ENCODE data around the gene TMEM9B.
"Not testable (repeated sequence)": the region's sequence is repeated elsewhere in the genome, so short reads cannot be mapped to it uniquely, and the experiment has no call there.

TMEM9B gene

DNA sequence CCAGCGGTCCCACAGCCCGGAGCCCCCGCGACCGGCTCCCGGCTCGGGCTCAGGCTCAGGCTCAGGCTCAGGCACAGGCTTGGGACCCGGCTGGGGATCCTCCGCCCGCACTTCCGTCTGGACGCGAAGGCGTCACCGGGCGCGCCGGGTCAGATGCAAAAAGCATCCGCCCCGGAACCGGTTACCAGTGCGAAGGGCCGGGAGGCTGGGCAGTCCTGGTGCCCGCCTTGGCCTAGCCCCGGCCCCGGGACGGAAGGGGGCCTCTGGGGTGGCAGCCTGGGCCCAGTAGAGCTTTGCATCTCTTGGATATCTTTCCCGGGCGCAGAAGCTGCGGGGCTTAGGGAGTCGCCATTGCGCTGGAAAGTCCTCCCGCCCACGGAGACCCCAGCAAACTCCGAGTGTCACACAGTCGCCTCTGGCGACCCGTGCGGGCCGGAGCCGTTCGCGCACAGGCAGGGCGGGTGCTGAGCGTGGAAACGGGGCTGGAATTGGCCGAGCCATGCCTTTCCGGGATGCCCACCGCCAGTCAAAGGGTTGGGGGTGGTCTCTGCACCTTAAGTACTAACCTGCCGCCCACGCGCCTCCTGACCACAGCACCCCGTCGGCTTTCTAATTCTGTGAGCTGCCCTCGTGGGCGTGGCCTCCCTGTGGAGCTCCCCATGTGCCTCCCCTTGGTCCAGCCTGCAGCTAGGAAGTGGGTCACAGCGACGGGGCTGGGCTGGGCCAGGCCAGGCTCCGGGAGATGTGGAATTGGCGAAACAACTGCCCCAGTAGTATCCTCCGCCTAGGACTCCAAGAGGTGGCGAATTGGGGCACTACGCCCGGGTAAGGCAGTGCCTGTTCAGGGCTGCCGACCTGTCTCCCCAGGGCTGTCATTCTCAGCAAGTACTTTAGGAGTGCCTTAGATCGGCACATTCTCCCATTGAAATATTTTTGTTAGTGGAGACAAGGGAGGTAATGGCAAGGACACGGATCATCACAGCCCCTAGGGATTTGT lies at the start of gene TMEM9B:
Gene TMEM9B (minus strand): TSS at position 119 of the 997 bp plus-strand sequence. CDS start 129 bp downstream, outside the sequence.
- DNase-seq = peak; percentile 94

DNA sequence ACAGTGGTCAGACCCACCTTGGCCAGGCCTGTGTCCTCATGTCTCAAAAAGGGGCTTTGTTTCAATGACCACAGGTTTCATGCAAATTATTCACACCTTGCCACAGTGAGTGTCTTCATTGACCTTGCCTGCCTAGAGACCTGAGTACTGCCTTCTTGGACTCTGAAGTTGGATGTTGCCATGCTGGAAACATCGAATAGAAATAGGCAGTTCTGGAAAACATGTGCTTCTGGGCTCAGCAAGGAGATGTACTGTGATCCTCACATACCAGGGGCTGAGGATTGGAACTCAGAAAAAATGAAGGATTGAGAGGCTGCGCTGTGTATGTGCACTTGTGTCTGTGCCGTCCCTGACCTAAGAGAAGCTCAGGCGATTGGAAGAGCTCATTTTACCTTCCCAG lies 49.1 kb upstream of the TMEM9B start:
- no peak for DNase-seq

DNA sequence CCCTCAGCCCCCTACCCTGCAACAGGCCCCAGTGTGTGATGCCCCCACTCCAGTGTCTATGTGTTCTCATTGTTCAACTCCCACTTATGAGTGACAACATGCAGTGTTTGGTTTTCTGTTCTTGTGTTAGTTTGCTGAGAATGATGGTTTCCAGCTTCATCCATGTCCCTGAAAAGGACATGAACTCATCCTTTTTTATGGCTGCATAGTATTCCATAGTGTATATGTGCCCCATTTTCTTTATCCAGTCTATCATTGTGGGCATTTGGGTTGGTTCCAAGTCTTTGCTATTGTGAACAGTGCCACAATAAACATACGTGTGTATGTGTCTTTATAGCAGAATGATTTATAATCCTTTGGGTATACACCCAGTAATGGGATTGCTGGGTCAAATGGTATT lies 45.3 kb upstream of the TMEM9B start:
- DNase-seq = not testable (repeated sequence)

DNA sequence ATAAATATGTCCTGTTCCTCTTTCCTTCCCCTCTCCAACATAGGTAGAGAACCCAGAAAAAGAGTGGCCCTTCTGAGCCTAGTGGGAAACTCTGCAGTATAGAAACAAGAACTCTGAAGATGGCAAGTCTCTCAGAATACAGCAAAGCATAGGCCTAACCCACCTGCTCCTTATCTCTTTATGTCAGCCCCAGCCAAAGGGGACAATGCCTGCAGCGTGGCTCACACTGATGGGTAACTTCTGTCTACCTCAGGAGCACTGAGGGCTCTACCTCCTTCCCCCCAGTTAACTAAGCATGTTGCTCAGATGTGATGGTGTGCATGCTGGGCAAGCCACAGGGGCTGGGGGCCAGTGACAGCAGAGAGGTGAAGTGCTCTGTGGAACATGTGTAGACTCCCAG lies 44.4 kb upstream of the TMEM9B start:
- no peak for DNase-seq

DNA sequence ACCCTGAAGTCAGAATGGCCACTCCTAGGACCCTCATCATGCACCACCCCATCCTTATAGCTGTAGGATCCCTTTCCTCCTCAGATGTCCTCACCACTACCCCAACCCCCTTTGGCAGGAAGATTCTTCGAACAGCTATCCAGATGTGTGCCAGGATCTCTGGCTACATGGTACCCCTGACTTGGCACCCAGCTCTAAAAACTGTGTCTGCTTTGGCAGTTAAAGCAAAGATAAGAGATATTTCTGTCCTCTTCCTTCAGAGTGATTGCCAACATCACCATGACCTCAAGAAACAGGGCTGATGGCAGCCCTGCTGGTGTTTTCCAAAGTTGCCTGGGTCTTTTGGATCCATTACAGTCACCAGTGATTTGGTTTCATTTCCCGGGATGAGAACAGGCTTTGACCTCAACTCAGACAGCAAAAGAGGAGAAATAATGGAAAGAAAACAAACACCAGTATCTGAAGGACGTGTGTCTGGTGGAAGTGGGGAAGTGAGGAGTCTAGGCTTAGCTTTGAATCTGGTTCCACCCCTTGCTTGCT lies 43.8 kb upstream of the TMEM9B start:
- DNase-seq = no peak

DNA sequence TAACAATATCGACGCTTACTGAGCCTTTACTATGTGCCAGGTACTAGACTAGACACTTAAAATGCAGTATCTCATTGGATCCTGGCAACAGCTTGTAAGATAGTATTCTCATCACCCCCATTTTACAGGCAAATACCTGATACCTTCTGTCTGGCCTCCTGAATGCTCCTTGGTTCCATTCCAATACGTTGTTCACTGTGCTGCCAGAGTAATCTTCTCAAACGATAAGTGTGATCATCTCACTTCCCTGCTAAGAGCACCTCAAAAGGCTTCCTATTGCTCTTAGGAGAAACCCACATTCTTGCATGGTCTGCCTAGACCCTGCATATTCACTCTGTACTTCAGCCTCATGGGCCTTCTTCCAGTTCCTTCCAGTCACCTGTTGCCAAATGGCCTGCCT lies 40.8 kb upstream of the TMEM9B start:
- no peak for DNase-seq

DNA sequence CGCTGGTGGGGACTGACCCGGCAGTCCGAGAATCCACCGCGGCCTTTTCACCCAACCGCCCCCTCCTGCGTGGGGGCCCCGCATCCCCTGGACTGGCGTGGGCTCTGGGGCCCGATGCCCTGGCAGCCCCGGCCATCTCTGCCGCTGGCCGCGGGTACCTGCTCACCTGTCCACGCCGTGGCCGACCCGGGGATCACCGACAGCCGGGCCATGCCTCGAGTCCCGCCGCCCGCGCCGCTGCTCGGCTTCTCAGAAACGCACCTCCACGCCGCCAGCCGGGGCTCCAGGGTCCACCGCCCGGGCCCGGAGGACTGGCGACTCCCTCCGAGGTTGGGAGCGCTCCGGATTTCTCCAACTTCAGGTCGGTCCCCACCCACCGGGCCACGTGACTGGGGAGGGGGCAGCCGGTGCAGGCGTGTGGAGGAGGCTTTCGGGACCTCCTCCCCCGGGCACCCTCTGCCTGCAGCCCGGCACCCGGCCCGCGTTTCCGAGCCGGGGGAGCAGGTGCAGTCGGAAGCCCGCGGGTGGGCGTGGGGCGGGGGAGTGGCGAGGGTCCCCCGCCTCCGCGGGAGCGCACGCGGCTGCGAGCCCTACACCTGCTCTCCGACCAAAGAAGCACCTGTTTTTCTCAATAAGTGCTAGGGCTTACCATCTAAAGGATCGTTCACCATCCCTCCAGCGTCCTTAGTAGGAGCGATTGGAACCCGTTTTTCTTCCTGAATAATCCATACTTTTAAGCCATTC lies 40.1 kb upstream of the TMEM9B start:
- peak; percentile 60 for DNase-seq

DNA sequence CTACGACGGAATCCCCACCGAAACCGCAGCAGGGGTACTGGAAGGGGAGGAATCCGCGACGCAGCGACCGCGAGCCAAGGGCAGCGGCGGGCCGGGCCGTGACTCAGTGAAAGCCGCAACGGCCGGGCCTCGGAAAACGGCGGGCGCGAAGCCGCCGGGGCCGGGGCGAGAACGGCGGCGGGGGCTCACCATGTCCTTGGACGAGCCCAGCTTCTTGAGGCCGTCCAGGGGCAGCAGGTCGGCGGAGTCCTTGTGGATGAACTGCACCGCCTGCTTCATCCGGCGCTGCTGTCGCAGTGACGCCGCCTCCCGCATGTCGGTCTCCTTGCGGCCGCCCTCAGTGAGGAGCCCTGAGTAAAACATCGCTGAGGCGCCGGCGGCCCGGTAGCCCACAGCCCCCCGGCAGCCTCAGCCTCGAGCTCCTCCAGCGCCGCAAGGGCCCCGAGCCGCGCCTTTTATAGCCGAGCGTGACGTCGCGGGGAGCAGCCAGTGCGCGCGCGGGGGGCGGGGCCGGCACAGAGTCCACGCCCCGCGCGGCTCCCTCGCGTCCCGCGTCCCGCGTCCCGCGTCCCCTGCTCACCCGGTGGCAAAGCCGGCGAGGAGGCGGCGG lies 39.4 kb upstream of the TMEM9B start, which contains the start of gene NRIP3:
Gene NRIP3 (minus strand): TSS at position 429 of the 610 bp plus-strand sequence. CDS start 66 bp downstream, at position 363.
- peak; percentile 77 for DNase-seq

DNA sequence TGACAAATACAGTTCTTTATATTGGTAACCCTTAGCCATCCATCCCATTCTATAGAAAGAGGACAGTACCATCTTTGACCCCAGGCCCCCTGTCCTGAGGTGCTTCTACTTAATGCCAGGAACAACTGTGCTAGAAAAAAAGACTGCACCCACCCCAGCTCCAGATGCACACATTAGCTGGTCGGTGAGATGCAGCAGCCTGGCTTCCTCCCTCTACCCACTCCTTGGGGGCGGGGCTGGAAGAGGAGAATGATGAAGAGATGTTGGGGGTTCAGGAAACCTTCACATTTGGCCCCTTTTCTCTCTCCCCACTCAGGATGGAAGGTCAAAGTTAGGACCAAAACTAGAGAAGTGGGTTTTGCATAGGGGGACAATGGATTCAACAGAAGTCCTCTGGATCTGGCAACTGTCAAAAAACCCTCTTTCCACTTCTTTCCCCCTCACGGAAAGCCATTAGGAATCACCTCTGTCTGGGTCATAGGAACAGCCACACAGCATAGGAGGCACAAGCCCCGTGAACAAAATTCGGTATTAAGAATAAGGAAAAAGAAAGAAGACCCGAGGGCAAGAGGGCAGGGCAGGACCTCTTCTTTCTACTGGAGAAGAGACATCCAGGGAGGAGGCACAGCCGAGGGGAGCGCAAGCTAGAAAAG lies 38.8 kb upstream of the TMEM9B start:
- DNase-seq = no peak

DNA sequence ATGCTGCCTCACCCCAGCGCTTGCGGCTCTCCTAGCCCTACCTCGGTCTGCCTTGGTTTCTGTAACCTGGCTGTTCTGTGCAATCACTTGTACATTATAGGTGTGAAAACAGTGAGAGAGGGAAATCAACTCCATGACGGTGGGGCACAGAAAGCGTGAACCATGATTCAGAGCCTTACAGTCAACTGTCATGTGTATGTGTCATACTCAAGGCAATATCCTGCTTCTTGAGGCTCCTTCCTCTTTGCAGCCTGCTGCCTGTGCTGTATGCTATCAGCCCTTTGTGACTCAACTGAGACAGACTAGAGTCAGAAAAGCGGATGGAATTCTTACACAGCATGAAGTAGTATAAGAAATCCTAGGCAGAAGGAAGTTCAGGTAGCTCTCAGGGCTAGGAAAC lies 37.5 kb upstream of the TMEM9B start:
- peak; percentile 69 for DNase-seq

DNA sequence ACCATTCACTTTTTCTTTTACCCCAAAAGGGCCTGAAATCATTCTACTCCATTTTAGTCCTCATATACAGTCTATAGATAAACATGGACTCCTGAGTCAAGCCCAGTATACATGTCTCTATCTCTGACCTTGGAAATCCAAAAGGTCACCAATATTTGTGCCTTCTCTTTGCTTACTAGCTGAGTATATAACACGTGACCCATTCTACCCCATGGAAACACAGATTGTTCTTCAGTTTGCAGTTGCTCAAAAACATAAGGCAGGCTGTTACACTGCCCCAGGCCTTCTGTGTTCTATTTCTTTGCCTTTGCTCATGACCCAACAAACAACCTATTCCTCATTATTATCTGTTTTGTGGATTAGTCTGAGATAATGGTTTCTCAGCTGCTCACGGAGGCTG lies 33.8 kb upstream of the TMEM9B start:
- DNase-seq = no peak

DNA sequence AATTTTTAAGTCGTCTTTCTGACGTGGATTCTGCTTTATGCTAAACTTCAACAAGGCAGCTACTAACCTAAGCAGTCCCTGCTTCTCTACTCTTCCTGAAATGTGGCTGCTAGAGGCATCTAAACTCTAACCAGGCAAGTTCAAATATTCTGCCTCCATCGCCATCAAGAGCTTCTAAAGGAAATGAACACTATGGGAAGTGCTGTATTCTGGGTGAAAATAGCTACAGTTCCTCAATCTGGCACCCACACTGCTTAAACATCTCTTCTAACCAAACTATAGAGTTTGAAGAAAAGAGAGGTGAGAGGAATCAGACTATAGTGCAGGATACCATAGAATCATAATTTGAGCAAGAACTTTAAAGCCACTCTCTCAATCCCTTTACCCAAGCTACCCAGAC lies 33.2 kb upstream of the TMEM9B start:
- DNase-seq = no peak

DNA sequence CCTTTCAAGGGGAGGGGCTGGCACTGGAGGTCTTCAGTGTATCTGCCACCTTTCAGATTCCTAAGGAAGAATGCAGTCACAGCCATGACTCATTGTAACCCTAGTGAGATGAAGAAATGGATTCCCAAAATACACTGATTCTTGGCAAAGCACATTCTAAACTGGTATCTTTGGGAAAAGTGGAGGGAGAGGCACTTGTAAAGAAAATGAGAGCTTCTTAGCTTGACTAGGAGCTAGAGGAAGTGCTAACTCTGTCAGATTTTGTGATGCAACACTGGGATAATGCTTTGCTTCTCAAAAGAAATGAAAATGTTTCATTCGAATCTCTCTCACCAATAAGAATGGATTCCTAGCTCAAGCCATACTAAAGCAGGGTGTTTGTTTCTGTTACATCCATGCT lies 25.2 kb upstream of the TMEM9B start:
- no peak for DNase-seq

DNA sequence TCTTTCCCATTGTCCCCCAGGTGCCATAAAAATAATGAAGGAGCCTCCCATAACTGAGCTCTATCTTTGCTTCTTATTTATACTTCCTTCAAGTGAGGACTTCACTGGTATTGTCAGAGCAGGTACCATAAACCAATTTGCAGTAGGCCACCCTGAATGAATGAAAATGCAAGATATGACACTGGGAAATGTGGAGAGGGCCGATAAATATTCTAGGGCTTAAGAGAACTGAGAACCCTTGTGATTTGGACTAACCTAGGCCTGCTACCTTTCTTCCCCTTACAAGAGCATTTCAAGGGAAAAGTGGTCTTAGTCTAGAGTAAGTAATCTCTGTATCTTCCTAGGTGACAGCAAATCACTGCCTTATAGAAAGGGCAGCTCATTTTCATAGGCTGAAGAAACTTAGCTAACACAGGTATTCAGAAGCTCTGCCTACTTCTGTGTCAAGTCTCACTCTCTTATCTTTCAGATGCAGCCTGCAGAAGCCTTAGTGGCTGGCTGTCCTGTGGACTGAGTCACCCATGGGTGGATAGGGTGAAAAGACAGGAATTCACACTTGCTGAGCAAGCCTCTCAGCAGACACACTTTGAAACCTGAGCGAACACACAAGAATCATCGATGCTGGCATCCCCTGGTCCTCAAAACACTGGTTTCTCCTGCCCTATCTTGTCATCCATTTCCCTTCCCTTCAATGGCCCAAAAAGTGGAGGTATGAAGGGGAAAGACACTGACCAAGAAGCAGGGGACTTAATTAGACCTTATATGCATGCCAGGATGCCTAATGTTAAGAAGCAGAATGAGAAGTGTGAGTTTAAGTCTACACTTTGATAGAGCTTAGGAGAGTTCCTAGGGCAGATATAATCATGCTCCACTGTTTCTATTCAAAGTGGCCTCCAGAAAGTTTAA lies 24.3 kb upstream of the TMEM9B start:
- DNase-seq = peak; percentile 64

DNA sequence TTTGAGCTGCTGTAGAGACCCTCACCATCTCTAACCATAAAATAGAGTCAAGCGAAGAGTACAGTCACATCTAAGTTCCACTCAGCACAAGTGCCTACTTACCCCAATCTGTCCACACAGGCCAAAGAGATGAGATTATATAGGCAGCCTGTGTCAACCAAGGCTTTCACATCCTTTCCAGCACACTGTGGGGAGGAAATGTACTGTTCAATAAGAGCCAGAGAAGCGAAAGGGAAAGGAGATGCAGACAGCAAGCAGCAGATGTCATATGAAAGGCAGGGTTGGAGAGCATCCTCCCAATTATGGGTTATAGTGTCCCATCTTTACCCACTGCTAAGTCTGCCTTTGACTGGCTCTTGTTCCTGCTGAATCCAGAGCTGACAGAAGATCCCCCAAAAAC lies 23.2 kb upstream of the TMEM9B start:
- DNase-seq = no peak

DNA sequence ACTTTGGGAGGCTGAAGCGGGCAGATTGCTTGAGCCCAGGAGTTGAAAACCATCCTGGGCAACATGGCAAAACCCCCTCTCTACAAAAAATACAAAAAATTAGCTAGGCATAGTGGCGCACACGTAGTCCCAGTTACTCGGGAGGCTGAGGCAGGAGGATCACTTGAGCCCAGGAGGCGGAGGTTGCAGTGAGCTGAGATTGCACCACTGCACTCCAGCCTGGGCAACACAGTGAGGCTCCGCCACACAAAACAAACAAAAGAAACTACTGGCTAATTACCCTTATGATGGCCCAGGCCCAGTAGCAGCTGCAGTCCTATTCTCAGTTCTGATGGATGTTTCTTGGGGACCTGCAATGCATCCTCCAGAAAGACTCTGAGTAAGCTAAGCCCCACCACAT lies 22.5 kb upstream of the TMEM9B start:
- DNase-seq = not testable (repeated sequence)

DNA sequence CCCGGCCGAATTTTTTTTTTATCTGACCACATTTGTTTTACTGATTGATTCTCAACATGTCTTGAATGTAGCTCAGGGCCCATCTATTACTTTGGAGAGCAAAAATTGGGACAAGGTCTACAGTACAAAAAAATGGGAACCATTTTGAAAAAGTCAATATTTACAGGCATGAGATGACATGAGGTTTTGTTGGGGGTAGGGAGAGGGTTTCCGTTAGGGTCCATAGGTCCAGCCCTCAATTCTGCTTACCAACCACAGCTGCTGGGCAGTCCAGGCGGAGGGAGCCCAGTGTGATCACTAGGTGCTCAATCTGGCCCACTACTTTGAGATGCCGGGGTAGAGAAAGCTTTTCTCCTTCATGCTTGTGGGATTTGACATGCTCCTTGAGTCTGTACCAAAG lies 21.2 kb upstream of the TMEM9B start:
- DNase-seq = no peak

DNA sequence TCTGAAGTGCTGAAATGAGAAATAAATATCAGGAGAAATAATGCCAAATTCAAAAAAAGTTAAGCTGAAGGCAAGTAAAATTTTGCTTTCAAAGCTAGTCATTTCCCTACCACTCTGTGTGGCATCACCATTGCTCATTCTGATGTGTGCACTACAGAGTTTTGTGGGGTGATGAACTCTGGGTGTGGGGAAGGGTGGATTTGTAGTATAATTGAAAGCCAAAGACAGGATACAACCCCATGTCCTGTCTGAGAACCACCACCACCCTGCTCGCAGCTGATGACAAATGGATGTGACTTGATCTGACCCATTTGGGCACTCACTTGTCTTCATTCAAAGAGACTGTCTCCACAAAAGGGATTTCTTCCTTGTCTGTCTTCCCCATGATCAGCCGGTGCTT lies 19.3 kb upstream of the TMEM9B start:
- DNase-seq = no peak

DNA sequence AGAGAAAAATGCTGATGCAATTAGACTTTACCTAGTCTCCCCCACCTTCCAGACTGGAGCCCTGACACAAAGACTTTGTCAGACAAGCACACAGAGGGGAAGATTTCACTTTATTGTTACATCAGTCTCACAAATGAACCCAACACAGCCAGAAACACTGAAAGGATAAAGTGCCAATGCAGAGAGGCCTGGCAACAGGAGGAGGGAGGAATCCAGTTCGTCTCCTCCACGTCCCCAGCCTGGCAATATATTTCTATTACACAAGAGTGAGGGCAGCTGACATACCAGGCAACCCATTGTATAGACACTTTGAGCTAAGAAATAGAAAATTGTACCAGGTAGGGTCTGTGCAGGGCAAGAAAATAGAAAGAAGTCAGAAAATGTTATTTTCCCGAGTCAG lies 16.2 kb upstream of the TMEM9B start:
- no peak for DNase-seq

DNA sequence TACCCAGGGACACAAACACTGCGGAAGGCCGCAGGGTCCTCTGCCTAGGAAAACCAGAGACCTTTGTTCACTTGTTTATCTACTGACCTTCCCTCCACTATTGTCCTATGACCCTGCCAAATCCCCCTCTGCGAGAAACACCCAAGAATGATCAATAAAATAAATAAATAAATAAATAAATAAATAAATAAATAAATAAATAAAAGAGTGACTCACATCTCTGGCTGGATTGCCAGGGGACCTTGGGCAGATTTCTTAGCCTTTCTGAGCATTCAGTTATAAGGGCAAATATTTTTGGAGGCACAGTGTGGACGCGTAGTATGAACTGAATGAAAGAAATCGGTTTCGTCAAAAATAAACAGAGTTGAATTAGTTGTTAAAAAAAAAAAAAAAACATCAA lies 15.1 kb upstream of the TMEM9B start:
- not testable (repeated sequence) for DNase-seq

DNA sequence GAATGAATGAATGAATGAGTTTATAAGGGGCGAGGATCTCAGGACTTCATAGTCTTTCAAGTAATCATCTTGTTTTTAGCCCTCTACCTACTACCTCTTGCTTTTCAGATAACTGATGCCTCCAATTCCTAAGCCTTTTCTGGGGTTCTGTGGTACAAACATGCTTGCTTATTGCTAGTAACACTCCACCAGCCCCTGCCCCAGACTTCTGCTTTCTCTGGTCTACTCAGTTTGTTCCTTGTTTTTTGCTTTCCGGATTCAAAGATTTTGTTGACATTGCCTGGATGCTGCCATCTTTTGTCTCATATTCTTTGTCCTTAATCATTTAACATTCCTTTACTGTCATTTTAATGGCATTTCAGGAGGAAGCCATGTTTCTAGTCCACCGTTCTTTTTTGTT lies 8.9 kb upstream of the TMEM9B start:
- no peak for DNase-seq

Measured in islet precursor cell (in vitro differentiated cells).